IPS DF 4.7 (cell line): ENCODE data around the gene NSD1.
"Not testable (repeated sequence)": the region's sequence is repeated elsewhere in the genome, so short reads cannot be mapped to it uniquely, and the experiment has no call there.

ENCODE experiments used
- DNase-seq: peaks from one replicate; pipeline ENCODE4 v3.0.0-alpha.2; 2013; ENCODE audit warnings: low spot score; ENCODE audit errors: extremely low read depth

Gene NSD1

GRCh38 chr5:177231479-177232250 is 98.1 kb downstream of the NSD1 start:
- no peak for DNase-seq

DNA sequence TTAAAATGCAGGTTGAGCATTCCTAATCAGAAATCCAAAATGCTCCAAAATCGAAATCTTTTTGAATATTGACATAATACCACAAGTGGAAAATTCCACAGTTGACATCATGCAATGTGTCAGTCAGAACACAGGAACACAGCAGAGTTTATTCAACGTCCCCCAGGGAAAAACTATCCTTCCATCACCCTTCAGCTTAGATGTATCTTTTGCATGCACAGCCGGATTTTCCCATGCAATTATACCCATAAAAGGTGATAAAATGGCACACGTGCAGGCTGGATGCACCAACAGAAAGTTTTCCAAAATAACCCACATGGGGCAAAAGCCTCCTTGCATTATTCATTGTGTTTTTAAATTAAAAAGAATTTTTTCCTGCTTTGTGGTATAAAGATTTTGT is 98.8 kb downstream of the NSD1 start:
- no peak for DNase-seq

- DNase-seq: no peak
Measured at GRCh38 chr5:177232761-177233160, 99.2 kb downstream of the NSD1 start.

DNA sequence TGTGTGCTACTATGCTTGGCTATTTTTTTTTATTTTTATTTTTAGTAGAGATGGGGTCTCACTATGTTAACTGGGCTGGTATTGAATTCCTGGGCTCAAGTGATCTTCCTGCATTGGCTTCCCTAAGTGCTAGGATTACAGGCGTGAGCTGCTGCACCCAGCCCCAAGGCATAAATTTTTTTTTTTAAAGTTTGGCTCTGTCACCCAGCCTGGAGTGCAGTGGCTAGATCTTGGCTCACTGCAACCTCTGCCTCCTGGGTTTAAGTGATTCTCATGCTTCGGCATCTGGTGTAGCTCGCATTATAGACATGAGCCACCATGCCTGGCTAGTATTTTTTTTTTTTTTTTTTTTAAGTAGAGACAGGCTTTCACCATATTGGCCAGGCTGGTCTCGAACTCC is 99.6 kb downstream of the NSD1 start:
- DNase-seq: no peak

- DNase-seq: no peak
Measured at GRCh38 chr5:177233802-177234201, 100.2 kb downstream of the NSD1 start.

DNA sequence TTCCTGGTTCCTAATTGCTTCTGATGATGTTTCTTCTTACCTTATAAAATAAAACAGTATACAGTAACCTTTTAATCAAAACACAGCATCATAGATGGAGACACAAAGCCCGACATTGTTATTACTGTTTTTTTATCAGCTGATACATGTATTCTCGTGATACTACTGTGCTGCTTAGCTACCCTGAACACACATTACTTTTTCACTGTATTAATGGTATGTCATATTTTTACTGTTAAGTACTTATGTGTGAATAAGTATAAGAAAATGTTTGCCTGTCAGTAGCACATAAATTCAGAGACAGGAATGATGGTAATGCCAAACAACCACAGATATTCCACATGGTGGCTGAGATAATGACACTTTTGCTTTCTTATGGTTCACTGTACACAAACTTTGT is 101.3 kb downstream of the NSD1 start:
- no peak for DNase-seq

DNA sequence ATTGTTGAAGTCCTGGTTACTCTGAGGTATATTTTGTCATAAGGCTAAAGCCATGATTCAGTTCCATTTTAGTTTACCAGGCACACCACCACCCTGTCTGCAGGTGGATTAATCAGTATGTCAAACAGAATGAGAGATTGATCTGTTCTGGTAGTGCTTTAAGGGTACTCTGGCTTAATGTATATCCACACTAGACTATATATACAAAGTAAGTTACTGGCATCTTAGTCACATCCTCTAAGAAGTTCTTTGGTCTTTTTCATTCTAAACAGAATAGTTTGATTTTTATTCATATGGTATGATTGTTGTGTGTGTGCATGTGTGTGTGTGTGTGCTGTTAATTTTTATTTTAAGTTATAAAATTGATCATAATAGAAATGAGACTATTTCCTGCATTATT is 108.2 kb downstream of the NSD1 start:
- DNase-seq: no peak

DNA sequence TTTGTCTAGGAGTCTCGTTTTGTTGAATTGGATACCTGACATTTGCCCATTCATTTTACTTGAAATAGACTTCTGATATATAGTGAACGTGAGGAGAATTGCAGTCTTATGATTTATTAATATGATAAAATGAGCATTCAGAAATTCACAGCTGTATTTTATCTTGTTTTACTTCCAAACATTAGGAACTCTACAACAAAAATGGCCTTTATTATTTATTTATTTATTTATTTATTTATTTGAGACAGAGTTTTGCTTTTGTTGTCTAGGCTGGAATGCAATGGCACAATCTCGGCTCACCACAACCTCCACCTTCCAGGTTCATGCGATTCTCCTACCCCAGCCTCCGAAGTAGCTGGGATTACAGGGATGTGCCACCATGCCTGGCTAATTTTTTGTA is 108.7 kb downstream of the NSD1 start:
- no peak for DNase-seq

GRCh38 chr5:177249761-177250537 is 116.4 kb downstream of the NSD1 start:
- DNase-seq: no peak

DNA sequence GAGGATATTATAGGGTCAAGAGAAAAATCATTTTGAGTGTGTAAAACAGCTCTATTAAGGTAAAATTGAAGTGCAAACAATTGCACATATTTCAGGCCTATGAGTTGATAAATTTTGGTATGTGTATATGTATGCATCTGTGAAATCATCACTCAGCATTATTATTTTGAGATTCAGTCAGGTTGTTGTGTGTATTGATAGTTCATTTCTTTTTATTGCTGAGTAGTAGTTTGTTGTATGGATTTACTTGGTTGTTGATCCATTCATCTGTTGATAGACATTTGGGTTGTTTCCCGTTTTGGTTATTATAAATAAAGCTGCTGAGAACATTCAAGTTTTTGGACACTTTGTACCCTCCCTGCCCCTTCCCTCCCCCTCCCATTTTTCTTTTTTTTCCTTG is 119.7 kb downstream of the NSD1 start:
- DNase-seq: no peak

DNA sequence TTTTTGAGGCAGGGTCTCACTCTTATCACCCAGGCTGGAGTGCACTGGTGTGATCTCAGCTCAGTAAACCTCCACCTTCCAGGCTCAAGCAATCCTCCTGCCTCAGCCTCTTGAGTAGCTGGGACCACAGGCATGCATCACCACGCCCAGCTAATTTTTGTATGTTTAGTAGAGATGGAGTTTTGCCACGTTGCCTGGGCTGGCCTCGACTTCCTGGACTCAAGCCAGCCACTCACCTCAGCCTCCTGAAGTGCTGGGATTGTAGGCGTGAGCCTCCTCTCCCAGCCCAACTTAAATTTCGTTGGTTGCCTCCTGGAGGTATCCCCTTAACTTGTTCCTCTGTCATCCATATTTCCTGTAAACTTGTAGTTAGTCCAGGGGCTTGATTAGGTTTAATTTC is 122.7 kb downstream of the NSD1 start:
- DNase-seq: no peak

- DNase-seq: not testable (repeated sequence)
Measured at GRCh38 chr5:177258711-177259110, 125.1 kb downstream of the NSD1 start.

DNA sequence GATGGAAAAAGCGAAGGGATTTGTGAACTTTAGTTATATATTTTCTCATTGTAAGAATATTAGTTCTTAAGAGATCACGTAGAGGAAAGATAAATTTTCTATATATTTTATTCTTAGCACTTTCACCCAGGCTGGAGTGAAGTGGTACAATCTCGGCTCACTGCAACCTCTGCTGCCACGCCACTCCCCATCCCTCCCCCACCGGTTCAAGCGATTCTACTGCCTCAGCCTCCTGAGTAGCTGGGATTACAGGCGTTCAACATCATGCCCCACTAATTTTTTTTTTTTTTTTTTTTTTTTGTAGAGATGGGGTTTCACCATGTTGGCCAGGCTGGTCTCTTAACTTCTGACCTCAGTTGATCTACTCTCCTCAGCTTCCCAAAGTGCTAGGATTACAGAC is 127.4 kb downstream of the NSD1 start:
- no peak for DNase-seq

DNA sequence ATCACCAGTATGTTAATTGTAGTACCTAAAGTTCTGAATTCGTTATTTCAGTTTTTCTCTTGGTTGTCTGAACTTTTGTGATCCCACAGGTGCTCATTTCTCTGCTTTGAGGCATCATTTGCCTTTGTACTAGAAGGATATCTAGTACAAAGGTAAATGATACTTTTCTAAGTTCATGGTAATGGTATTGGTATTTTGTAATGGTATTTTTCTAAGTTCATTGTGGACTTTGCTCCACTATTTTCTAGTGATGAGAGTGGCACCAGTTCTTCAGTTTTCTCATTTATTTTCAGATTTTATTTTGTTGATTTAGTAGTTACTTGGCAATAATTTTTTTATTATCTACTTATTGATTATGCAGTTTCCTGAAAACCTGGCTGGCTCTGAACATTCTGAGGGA is 127.9 kb downstream of the NSD1 start:
- no peak for DNase-seq

DNA sequence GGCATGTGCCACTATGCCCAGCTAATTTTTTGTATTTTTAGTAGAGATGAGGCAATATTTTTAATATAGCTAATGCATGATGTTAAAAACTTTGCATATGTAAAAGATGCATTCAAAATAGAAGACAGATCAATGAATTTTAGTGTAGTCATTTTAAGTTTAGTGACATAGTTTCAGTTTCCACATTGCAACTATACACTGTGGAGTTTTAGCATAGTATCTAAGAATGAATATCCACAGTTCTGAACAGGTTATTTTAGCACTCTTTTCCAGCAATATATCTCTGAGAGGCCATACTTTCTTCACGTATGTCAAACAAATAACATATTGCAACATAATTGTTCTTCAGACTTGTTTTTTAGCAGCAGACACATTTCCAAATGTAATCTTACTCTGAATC is 130.6 kb downstream of the NSD1 start:
- no peak for DNase-seq

DNA sequence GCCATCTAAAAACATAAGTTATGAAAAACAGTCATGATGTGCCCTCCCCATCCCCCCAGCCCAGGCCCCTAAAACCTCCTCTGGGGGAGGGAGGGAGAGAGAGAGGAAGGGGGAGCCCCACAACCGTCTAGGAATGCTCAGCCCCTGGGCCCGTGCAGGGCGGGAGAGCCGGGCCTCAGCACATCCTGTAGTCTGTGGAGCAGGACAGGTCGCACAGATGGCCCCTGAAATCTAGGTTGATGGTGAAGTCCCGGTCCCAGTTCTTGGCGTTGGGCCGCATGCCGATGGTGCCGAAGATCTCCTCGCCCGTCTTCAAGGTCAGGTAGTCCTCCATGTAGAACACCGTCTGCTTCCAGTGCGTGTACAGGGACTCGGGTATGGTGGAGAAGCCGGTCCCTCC is 131.8 kb downstream of the NSD1 start:
- DNase-seq: no peak

GRCh38 chr5:177269232-177269895 is 135.8 kb downstream of the NSD1 start:
- no peak for DNase-seq

DNA sequence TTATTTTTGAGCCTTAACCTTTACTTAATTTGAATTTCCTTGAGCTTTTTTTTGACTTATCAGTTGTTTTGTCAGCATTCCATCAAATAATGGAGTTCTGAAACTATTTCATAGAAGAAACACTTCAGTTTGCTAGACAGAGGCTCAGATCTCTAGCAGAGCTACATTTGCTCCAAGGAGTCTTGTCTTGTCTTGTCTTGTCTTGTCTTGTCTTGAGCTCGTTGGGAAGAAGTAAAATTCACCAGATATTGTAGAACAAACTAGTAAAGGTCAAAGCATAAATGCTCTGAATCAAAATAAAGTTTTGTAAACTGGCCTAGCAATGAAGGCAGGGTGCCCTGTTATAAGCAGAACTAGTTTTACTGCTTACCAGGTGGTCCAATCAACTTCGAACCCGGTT is 136.4 kb downstream of the NSD1 start:
- DNase-seq: no peak

- DNase-seq: no peak
Measured at GRCh38 chr5:177270653-177271052, 137.1 kb downstream of the NSD1 start.

GRCh38 chr5:177271113-177271512 is 137.5 kb downstream of the NSD1 start:
- DNase-seq: no peak

GRCh38 chr5:177275883-177276282 is 142.3 kb downstream of the NSD1 start:
- DNase-seq: no peak

GRCh38 chr5:177276886-177277285 is 143.3 kb downstream of the NSD1 start:
- DNase-seq: no peak
